Cortex of kidney (tissue), 1 donor: ENCODE data around the gene LMTK3.
"Not testable (repeated sequence)": the region's sequence is repeated elsewhere in the genome, so short reads cannot be mapped to it uniquely, and the experiment has no call there.

ENCODE experiments used
- DNase-seq: peaks from one replicate; lab custom pipeline; 2025; lab: John Stamatoyannopoulos, UW

The LMTK3 gene

DNA sequence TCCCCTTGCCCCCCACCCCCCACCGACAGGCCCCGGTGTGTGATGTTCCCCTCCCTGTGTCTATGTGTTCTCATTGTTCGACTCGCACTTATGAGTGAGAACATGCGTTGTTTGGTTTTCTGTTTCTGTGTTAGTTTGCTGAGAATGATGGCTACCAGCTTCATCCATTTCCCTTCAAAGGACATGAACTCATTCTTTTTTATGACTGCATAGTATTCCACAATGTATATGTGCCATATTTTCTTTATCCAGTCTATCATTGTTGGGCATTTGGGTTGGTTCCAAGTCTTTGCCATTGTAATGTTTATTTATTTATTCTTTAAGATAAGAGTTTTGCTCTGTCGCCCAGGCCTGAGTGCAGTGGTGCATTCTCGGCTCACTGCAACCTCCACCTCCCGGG is 26.4 kb upstream of the LMTK3 start:
- DNase-seq: not testable (repeated sequence)

DNA sequence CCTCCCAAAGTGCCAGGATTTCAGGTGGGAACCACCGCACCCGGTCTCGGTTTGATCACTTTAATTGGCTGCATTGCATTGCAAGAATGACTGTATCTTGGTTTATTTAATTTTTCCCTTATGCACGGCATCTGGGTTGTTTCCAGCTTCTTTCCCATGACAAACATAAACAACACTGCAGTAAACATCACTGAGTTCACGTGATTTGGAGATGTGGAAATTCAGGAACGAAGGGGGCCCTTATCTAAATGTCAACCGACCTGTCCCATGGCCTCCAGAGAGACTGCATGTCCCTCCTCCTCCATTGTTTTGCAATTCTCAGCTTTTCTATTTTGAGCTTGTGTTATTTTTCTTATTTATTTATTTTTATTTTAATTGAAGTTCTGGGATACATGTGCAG is 25.9 kb upstream of the LMTK3 start:
- DNase-seq: no peak

DNA sequence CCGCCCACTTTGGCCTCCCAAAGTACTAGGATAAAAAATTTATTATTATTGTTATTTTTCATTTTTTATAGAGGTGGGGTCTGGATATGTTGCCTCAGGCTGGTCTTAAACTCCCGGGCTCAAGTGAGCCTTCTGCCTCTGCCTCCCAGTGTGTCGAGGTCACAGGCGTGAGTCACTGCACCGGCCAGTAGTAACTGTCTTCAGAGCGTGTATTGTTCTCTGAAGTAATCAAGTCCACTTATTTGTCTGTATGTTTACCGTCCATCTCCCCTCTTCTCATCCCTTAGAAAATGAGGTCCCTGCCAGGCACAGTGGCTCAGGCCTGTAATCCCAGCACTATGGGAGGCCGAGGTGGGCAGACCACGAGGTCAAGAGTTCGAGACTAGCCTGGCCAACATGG is 22.1 kb upstream of the LMTK3 start:
- DNase-seq: no peak

DNA sequence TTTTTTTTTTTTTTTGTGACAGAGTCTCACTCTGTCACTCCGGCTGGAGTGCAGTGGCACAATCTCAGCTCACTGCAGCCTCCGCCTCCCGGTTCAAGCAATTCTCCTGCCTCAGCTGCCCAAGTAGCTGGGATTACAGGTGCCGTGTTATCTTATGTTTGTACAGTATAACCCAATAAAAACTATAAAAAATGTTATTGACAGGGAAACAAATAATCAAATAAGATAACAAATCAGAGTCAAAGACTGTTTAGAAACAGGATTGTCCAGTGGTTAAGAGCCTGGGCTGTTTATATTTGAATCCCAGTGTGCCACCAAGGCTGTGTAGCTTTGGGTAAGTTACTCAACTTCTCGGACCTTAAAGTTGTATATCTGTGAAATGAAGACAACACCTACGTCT is 19.1 kb upstream of the LMTK3 start:
- DNase-seq: no peak

DNA sequence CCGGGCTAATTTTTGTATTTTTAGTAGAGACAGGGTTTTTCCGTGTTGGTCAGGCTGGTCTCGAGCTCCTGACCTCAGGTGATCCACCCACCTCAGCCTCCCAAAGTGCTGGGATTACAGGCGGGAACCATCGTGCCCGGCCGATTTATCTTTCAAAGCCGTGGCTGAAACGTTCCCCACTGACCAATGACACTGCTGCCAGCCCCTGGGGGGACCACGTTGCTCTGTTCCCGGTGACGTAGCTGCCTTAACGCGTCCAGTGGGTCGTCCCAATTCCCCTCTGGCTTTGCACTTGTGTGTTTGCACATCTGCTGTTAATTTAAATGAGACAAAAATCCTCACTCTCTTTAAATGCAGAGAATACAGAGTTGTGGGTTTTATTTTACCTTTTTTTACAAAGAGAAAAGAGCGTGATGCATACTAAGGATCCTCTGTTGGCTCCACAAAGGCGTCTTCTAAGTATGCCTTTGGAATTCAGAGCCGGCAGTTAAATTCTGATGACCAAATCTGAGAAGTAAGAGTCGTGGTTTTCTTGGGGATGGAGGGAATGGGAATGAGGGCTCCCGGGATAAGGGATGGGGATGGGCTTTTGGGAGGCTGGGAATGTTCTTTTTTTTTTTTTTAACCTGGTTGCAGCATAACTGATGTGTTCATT is 18.6 kb upstream of the LMTK3 start:
- no peak for DNase-seq

DNA sequence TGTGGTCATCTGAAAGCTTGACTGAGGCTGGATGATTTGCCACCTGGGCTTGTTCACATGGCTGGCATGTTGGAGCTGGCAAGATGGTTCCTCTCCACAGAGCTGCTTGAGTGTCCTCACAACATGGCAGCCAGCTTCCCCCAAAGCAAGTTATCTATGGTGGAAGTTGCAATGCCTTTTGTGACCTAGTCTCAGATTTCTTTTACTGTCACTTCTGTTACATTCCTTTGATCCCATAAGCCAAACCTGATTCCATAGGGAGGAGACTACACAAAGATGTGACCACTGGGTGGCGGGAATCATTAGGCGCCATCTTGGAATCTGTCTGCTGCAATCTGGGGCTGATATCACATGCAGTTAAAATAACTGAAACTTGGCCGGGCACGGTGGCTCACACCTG is 17.5 kb upstream of the LMTK3 start:
- no peak for DNase-seq

DNA sequence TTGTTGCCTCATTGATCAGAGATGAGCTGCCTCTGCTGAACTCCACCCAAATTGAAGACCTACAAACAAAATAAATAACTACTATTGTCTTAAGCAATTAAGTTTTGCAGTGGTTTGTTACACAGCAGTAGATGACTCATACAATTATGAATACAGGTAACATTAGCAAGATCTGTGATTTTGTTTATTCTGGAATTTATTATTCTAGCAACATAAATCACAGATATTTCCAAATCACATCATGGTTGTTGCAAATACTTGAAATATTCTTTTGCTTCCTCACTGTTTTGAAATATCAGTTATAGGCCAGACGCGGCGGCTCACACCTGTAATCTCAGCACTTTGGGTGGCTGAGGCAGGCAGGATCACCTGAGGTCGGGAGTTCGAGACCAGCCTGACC is 13.1 kb upstream of the LMTK3 start:
- DNase-seq: no peak

DNA sequence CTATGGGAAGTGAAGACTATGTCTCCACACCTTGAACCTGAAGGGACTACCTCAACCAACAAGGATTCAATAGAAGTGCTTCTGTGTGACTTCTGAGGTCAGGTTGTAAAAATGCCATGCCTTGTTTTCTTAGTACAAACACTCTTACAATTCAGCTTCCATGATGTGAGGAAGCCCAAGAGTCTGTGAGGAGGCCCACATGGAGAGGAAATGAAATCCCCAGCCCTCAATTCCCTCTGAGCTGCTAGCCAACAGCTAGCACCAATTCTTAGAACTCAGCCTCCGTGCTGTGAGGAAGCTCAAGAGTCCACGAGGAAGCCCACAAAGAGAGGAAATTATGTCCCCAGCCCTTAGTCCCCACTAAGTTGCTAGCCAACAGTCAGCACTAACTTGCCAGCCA is 12.6 kb upstream of the LMTK3 start:
- DNase-seq: no peak

DNA sequence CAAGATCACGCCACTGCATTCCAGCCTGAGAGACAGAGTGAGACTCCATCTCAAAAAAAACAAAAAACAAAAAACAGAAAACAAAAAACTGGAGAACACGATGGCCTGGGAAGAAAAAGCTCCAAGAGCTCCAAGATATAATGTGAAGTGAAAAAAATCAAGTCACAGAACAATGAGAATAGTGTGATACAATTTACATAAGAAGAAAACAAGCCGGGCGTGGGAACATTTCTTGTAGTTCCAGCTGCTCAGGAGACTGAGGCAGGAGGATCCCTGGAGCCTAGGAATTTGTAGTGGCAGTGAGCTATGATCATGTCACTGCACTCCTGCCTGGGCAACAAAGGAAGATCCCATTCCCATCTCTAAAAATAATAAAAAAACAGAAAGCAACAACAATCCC is 8.5 kb upstream of the LMTK3 start:
- DNase-seq: no peak

DNA sequence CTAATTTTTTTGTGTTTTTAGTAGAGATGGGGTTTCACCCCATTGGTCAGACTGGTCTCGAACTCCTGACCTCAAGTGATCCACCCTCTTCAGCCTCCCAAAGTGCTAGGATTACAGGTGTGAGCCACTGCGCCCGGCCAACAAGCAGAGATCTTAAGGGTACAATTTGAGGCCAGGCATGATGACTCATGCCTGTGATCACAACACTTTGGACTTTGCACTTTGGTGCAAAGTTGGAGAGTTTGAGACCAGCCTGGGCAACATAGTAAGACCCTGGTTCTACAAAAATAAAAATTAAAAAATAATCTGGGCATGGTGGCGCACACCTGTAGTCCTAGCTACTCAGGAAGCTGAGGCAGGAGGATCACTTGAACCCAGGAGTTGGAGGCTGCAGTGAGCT is 7.8 kb upstream of the LMTK3 start:
- not testable (repeated sequence) for DNase-seq

DNA sequence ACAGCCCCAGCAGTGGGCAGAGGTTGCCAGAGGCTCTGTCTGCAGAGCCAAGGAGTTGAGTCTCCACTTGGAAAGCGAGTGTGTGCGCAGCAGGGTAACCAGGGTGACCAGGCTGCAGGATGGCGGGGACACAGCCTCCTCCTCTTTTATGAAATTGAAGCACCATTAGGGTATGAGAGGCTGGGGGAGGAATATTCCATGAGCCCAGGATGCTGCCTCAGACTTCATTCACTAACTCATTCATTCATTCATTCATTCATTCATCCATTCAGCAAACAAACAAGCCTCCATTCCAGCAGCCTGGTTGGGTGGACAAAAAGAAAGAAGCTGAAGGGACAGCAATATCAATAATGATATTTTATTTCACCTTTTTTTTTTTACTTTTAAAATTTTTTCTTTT is 6.6 kb upstream of the LMTK3 start:
- no peak for DNase-seq

DNA sequence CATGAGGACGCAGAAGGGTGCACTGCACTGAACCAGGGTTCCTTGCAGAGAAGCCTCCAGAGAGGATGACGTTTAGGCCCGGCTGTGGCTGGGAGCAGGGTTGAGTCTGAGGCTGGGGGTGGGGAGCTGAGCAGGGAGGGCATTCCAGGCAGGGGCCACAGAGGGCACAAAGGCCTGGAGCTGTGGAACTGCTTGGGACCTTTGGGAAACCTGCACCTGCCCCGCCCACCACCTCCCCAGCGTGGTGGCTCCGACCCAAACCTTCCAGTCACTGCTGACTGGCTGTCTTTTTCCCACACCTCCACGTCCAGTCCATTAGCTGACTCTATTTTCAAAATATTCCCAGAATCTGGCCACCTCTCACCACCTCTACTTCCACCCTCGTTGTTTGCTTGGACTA is 4.9 kb upstream of the LMTK3 start:
- DNase-seq: no peak

DNA sequence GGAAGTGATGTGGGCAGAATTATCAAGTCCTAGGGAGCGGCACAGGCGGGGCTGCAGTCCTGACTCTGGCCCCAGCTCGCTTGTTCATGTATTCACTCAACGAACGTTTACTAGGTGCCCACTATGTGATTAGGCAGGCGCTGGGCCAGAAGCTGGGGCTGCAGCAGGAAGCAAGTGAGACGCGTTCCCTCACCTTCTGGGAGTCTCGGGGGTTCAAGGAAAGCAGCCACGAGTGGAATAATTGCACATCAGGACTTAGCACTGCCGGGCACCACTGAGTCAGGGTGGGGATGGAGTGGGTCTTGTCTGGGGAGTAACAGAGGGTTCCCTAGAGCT is 2.5 kb upstream of the LMTK3 start:
- no peak for DNase-seq

DNA sequence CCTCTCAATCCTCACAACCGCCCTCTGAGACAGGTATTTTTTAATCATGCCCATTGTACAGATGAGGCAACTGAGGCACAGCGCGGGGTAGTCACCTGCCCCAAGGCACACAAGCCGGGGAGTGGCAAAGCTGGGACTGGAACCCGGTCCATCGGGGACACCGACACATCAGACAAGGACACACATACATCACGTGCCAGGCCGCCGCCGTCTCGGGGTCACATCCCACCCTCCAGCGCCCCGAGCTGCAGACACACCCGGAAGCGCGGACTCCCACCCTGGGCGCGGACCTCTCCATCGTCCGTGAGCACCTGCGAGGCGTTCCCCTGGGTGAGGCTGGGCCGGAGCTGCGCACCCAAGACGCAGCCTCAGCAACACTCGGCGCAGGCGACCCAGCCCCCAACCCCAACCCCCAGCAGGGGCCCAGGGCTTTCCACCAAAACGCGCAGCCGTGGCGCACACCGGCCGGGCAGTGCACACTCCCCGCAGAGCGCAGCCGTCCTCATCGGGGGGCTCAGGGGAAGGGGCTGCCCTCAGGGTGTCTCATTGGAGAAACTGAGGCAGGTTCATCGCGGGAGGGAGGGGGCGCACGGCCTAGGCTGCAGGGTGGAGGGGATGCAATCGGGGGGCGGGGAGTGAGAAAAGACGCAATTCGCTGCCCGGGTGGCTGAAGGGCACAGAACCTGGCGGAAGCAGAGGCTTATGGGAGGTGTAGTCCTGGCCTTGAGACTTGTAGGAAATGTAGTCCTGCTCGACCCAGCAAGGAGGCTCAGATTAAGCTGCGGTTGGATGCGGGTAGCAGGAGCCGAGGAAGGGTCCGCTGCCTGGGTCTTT is 1.9 kb upstream of the LMTK3 start:
- no peak for DNase-seq

DNA sequence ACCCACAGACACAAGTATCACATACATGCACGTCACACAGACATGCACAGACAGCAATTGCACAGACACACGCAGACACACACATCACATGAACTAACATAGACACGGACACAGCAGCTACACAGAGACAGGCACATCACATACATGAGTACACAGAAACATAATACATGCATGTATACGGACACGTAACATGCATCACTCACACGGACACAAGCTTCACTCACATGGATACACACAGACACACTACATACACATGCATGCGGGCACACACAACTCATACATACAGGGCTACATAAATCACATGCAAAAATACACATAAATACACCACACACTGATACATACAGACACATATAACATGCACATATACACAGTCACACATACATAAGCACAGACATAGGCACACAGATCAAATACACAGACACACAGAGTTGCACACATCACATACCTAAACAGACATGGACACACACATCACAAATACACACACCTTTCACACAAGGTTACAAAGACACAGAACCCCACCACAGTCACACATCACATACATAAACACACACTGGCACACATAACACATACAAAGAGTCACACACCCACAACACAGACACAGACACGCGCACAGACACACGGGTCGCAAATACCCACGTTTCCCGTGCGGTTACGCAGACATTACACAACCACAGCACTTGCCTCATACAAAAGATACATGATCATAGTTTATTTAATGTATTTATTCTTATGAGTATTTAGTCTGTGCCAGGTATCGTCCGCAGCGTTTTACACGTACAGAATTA is 1.1 kb upstream of the LMTK3 start:
- DNase-seq: no peak

DNA sequence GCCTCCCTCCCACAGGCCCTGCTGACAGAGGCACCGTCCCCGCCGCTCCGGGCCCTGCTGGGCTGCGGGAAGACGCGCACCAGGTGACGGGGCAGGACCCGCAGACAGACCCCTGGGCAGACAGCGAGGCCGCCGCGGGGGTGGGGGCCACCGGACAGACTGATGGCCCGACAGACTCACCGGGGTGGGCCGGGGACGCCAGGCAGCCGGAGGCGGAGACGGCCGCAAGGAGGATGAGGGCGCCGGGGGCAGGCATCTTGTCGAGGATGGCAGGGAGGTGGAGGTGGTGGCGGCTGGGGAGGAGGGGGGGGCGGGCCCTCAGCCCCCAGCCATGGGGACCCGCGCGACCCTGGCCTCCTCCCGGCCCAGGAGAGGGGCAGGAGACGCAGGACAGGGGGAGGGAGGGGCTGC is 309 bp downstream of the LMTK3 start:
- no peak for DNase-seq

DNA sequence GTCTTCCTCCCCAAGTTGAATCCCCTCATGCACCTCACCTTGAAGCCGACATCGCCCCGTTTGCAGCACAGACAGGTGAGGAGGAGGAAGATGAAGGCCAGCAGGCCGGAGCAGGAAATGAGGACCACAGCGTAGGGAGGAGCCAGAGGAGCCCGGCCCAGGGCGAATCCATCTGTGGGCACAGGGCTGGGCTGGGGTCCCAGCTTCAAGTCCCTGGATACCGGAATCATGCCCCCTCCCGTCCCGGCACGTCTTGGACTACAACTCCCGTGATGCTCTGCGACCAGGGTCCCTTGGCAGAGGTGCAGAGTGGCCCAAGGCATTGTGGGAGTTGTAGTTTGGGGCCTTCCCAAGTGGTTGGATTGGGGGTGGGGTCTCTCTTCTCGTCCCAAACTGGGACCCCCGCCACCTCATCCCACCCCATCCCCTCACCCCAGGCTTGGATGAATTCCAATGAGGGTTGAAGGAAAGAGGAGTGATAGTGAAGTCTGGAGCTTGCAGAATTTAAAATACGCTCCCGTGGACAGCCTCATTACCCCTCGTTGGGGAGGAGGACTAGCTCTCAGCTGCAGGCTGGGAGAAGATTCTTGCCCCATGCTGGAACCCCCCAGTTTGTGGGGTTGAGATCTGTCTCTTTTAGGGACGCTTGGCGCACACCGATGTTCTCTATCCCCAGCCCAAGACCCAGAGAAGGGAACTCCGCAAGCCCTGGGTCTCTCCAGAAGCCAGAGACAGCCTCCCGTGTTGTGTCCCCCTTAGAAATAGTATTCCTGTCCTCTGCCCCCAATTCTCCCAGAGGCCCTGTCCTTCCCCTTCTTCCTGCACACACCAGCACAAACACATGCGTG is 990 bp downstream of the LMTK3 start:
- no peak for DNase-seq

DNA sequence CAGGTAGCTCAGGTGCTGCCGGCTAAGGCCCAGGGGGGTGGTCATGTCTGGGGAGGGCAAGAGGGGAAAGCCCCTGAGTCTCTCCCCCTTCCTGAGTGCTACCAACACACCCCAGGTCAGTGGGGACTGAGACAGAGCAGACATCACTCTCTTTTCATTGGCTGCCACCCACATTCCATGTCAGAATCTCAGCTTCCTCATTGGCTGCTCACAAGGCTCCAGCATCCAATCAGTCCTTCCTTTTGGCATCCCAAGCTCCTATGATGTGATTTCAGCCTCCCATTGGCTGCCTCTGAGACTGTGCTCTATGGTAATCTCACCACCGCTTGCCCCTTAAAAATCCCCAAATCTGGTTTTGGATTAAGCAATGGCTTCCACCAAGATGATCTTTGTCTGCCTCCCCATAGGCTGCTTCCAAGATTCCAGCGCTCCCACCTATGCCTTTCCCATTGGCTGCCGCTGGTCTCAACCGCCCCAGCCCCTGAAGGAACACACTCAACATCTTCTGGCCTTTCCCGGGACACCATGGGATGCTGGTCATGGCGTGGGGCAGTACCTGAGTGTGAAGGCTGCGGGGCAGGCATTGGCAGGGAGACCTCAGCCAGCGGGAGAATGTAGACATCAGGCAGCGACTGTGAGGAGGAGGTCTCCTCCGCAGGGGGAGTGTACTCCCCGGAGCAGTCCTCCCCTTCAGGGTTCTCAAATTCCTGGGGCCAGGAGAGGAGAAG is 2.0 kb downstream of the LMTK3 start:
- no peak for DNase-seq

DNA sequence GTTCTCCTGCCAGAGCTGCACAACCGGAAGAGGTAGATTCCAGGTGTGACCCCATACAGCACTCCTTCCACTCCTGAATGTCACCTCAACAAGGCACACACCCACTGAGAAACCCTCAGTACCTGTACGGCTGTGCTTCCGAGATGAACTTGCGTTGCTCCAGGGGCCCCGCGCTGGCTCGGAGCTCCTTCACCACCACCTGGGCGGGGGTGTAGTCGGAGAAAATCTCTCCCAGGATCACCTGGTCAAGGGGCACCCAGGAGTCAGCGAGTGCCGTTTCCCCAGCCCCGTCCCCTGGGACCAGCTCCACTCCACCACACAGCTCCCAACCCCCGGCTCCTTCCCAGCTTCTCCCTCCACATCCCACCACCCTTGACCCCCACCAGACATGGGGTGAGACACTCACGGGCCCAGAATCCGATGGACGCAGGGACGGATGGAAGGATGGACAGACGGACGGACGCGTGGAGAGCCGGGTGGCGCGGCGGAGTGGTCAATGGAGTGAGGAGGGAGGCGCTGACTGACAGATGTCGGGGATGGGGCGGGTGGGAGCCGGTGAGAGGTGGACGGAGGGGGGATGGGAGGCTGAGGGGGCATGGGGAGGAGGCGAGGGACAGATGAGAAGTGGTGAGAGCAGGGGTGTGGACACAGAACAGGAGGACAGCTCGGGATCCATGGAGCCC is 2.8 kb downstream of the LMTK3 start:
- no peak for DNase-seq

DNA sequence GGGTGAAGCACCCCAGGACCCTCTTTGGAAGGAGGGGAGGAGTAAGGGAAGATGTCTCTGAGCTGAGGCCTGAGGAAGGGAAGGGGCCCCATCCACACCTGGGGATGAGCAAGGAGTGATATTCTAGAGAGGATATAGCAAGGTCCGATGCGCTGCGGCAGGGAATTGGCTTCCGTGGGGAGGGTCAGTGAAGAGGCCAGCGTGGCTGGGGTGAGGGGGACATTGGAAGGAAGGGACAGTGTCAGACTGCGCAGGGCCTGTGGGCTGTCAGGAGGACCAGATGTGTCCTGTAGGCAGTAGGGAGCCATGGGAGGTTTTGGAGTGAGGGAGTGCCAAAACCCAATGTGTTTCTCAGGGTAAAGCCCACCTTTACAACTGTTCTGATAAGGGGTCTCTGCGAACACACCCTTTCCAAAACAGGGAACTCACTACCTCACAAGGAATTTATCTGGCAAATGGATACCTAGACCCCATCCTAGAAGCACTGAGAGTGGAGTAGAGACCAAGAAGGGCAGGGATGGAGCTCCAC is 3.7 kb downstream of the LMTK3 start:
- DNase-seq: no peak
